Hepatocyte (in vitro differentiated cells): ENCODE measurements around the gene ARHGAP26. TPM values are rescaled to one million over a fixed set of nuclear protein-coding genes. Genes with fewer than 3 reads are reported as not detected.

Experiments
- DNase-seq: peaks from one replicate; pipeline ENCODE4 v3.0.0-alpha.2; 2016; ENCODE audit warnings: low spot score
- H2AFZ ChIP-seq: fragments of 200-600 bp; sonication (generic); 2 replicates; pipeline ENCODE4 v1.6.0; 2016; ENCODE audit warnings: antibody characterized with exemption, mild to moderate bottlenecking
- H3K27ac ChIP-seq: fragments of 200-600 bp; sonication (generic); 2 replicates; pipeline ENCODE4 v1.5.1; 2016; ENCODE audit warnings: mild to moderate bottlenecking
- H3K27me3 ChIP-seq: fragments of 200-600 bp; sonication (generic); 2 replicates; pipeline ENCODE4 v1.6.1; 2016
- H3K36me3 ChIP-seq: fragments of 200-600 bp; sonication (generic); replicated peaks from 2 replicates; pipeline ENCODE4 v1.5.1; 2016; ENCODE audit warnings: low read depth; ENCODE audit not compliant: insufficient read depth
- H3K4me1 ChIP-seq: fragments of 200-600 bp; sonication (generic); 2 replicates; pipeline ENCODE4 v1.5.1; 2016; ENCODE audit warnings: mild to moderate bottlenecking, moderate library complexity; ENCODE audit not compliant: insufficient read depth
- H3K4me2 ChIP-seq: fragments of 200-600 bp; sonication (generic); 2 replicates; pipeline ENCODE4 v1.6.0; 2016
- H3K4me3 ChIP-seq: fragments of 200-600 bp; sonication (generic); 2 replicates; pipeline ENCODE4 v1.5.1; 2016; ENCODE audit warnings: mild to moderate bottlenecking
- H3K79me2 ChIP-seq: fragments of 200-600 bp; sonication (generic); 2 replicates; pipeline ENCODE4 v1.6.0; 2017; ENCODE audit warnings: mild to moderate bottlenecking
- H3K9me2 ChIP-seq: fragments of 200-600 bp; sonication (generic); replicated peaks from 2 replicates; pipeline ENCODE4 v1.6.0; 2017; ENCODE audit warnings: mild to moderate bottlenecking; ENCODE audit not compliant: insufficient read depth
- H3K9me3 ChIP-seq: fragments of 200-600 bp; sonication (generic); 2 replicates; pipeline ENCODE4 v1.5.1; 2016; ENCODE audit warnings: low read depth, mild to moderate bottlenecking
- H4K20me1 ChIP-seq: fragments of 200-600 bp; sonication (generic); 2 replicates; pipeline ENCODE4 v1.6.0; 2016; ENCODE audit warnings: mild to moderate bottlenecking; ENCODE audit not compliant: insufficient read depth, poor library complexity, severe bottlenecking
- CTCF ChIP-seq: fragments of 200-600 bp; sonication (generic); IDR thresholded peaks from 2 replicates; pipeline ENCODE4 v1.5.1; 2016; ENCODE audit warnings: antibody characterized with exemption, mild to moderate bottlenecking; ENCODE audit not compliant: poor library complexity
- EZH2 ChIP-seq: fragments of 200-600 bp; sonication (generic); IDR thresholded peaks from 2 replicates; pipeline ENCODE4 v1.6.1; 2016; ENCODE audit warnings: antibody characterized with exemption, mild to moderate bottlenecking, borderline replicate concordance
- EZH2phosphoT487 ChIP-seq: fragments of 200-600 bp; sonication (generic); IDR thresholded peaks from one replicate; pipeline ENCODE4 v1.6.1; 2018; ENCODE audit warnings: antibody characterized with exemption, mild to moderate bottlenecking, low read depth, moderate library complexity; ENCODE audit not compliant: unreplicated experiment, severe bottlenecking
- WGBS: methylation state at CpG from one replicate; pipeline ENCODE4 v1.1.6; 2016; ENCODE audit warnings: low lambda C conversion rate; ENCODE audit errors: missing lambda C conversion rate; 5-methylcytosine and 5-hydroxymethylcytosine counted together
- polyA plus RNA-seq: library from polyadenylated mRNA; unstranded; fragments of >200 nt; fragmentation: Nextera tagmentation; extraction: Ambion mirVana; gene quantifications from 2 replicates; pipeline ENCODE4 v1.2.1, GENCODE V29; 2016
- total RNA-seq: library from RNA; depleted of rRNA; stranded (reverse); fragments of >200 nt; gene quantifications from 2 replicates; pipeline ENCODE4 v1.2.3, GENCODE V29; 2014

The ARHGAP26 gene
- total and polyA plus RNA-seq, 2 experiments from 2014 or later = 16.5 to 19.8 TPM

GRCh38 chr5:142957528-142957927 is 187.4 kb downstream of the ARHGAP26 start:
- Histone ChIP-seq H3K9me3 (no peaks in the 10 kb centered on the region), H3K9me2 (no peaks in the 10 kb centered on the region), H3K36me3 (no peaks in the 10 kb centered on the region), H3K4me1 (no peaks in the 10 kb centered on the region), H3K4me3 (no peak overlapping the region), H3K4me2 (no peak overlapping the region), H3K27me3 (no peaks in the 10 kb centered on the region), H2AFZ (no peak overlapping the region), H3K27ac (no peak overlapping the region), H4K20me1 (no peaks in the 10 kb centered on the region), H3K79me2 (no peaks in the 10 kb centered on the region)
- TF ChIP-seq EZH2 (no peak), EZH2phosphoT487 (no peak), CTCF (no peak)
- WGBS = 81% methylated on average over 7 of the region's 7 CpGs
- no peak for DNase-seq

- TF ChIP-seq CTCF (no peak), EZH2 (no peak), EZH2phosphoT487 (no peak)
- H3K27ac ChIP-seq = no peak overlapping the region
- WGBS = 94% methylated on average over 1 of the region's 1 CpG
- H3K9me2 ChIP-seq = no peaks in the 10 kb centered on the region
- DNase-seq = no peak
- no peaks in the 10 kb centered on the region for H3K4me1 ChIP-seq
- H3K4me3 ChIP-seq = no peak overlapping the region
- H3K36me3 ChIP-seq = no peaks in the 10 kb centered on the region
- H3K79me2 ChIP-seq = no peaks in the 10 kb centered on the region
- H2AFZ ChIP-seq = no peak overlapping the region
- no peaks in the 10 kb centered on the region for H4K20me1 ChIP-seq
- H3K27me3 ChIP-seq = no peaks in the 10 kb centered on the region
- no peak overlapping the region for H3K4me2 ChIP-seq
- H3K9me3 ChIP-seq = no peaks in the 10 kb centered on the region
Measured at GRCh38 chr5:142958944-142959682, 188.9 kb downstream of the ARHGAP26 start.

- H3K36me3 ChIP-seq = no peaks in the 10 kb centered on the region
- no peak overlapping the region for H3K27ac ChIP-seq
- 88% methylated on average over 4 of the region's 4 CpGs for WGBS
- no peaks in the 10 kb centered on the region for H3K9me2 ChIP-seq
- no peaks in the 10 kb centered on the region for H3K4me1 ChIP-seq
- H3K79me2 ChIP-seq = no peaks in the 10 kb centered on the region
- H3K9me3 ChIP-seq = no peaks in the 10 kb centered on the region
- TF ChIP-seq CTCF (no peak), EZH2 (no peak), EZH2phosphoT487 (no peak)
- no peaks in the 10 kb centered on the region for H3K27me3 ChIP-seq
- no peak for DNase-seq
- H3K4me2 ChIP-seq = no peak overlapping the region
- no peaks in the 10 kb centered on the region for H4K20me1 ChIP-seq
- no peak overlapping the region for H3K4me3 ChIP-seq
- H2AFZ ChIP-seq = no peak overlapping the region
Measured at GRCh38 chr5:142959683-142960657, 189.8 kb downstream of the ARHGAP26 start.
